HG03575 (cell line): ENCODE results near the gene FREM2.

Source experiments
- ATAC-seq: cut with Tn5 transposase; IDR thresholded peaks from one replicate; pipeline ENCODE4 v1.9.1; 2021; ENCODE audit not compliant: unreplicated experiment, insufficient number of reproducible peaks, low FRiP score; ENCODE audit errors: extremely low read depth

The FREM2 gene

GRCh38 chr13:38796890-38797289 lies 110.0 kb downstream of the FREM2 start:
- ATAC-seq: no peak

GRCh38 chr13:38803531-38803930 lies 116.7 kb downstream of the FREM2 start:
- no peak for ATAC-seq

- no peak for ATAC-seq
Measured at GRCh38 chr13:38804061-38804460, 117.2 kb downstream of the FREM2 start.

GRCh38 chr13:38804536-38804935 lies 117.7 kb downstream of the FREM2 start:
- no peak for ATAC-seq

GRCh38 chr13:38814331-38814730 lies 127.5 kb downstream of the FREM2 start:
- ATAC-seq: no peak

GRCh38 chr13:38819053-38819452 lies 132.2 kb downstream of the FREM2 start:
- no peak for ATAC-seq

GRCh38 chr13:38819596-38819995 lies 132.7 kb downstream of the FREM2 start:
- ATAC-seq: no peak

GRCh38 chr13:38821770-38822551 lies 135.1 kb downstream of the FREM2 start:
- ATAC-seq: no peak

GRCh38 chr13:38824342-38824741 lies 137.5 kb downstream of the FREM2 start:
- ATAC-seq: no peak

- no peak for ATAC-seq
Measured at GRCh38 chr13:38826182-38826813, 139.4 kb downstream of the FREM2 start.

- no peak for ATAC-seq
Measured at GRCh38 chr13:38830442-38831045, 143.7 kb downstream of the FREM2 start.

GRCh38 chr13:38844581-38844980 lies 157.7 kb downstream of the FREM2 start:
- ATAC-seq: no peak

GRCh38 chr13:38848360-38848759 lies 161.5 kb downstream of the FREM2 start:
- ATAC-seq: no peak

- ATAC-seq: no peak
Measured at GRCh38 chr13:38849315-38849714, 162.4 kb downstream of the FREM2 start.

GRCh38 chr13:38850868-38851626 lies 164.2 kb downstream of the FREM2 start:
- no peak for ATAC-seq

GRCh38 chr13:38854226-38854625 lies 167.3 kb downstream of the FREM2 start:
- no peak for ATAC-seq

- ATAC-seq: no peak
Measured at GRCh38 chr13:38856065-38856464, 169.2 kb downstream of the FREM2 start.

- ATAC-seq: no peak
Measured at GRCh38 chr13:38862443-38862842, 175.6 kb downstream of the FREM2 start.

- no peak for ATAC-seq
Measured at GRCh38 chr13:38863536-38863935, 176.7 kb downstream of the FREM2 start.

- ATAC-seq: no peak
Measured at GRCh38 chr13:38866649-38867048, 179.8 kb downstream of the FREM2 start.
